ENCODE results near the gene CTAG2.

Gene CTAG2

GRCh38 chrX:154661170-154661569, 7.8 kb upstream of the CTAG2 start:
- TF ChIP-seq EZH2 (IDR thresholded peaks at IDR 0.05) (no peak), POLR2AphosphoS5 (IDR thresholded peaks at IDR 0.05; ENCODE audit: borderline replicate concordance, low read depth, low read length) (no peak), FOXP2 (optimal IDR thresholded peaks at IDR 0.05; ENCODE audit: control extremely low read depth, extremely low read length, insufficient read depth) (no peak)
- no peaks in the 10 kb centered on the region for H3K36me3 ChIP-seq (ENCODE audit: insufficient read depth, low read length)
- DNase-seq (ENCODE audit: low read depth, low spot score), result no peak

GRCh38 chrX:154660541-154660940, 7.2 kb upstream of the CTAG2 start:
- Histone ChIP-seq H3K9me3 (ENCODE audit: low read depth, low read length) (no peaks in the 10 kb centered on the region), H3K4me3 (no peak overlapping the region), H3K27ac (no peak overlapping the region), H3K9ac (ENCODE audit: insufficient read length) (no peak overlapping the region), H3K36me3 (ENCODE audit: insufficient read depth, low read length) (no peaks in the 10 kb centered on the region)
- no peak for DNase-seq (ENCODE audit: low read depth, low spot score)
- TF ChIP-seq FOXP2 (optimal IDR thresholded peaks at IDR 0.05; ENCODE audit: control extremely low read depth, extremely low read length, insufficient read depth), result no peak
- no peak for TF ChIP-seq EZH2 (IDR thresholded peaks at IDR 0.05)
- no peak for TF ChIP-seq POLR2AphosphoS5 (IDR thresholded peaks at IDR 0.05; ENCODE audit: borderline replicate concordance, low read depth, low read length)

More at GRCh38 chrX:154661170-154661569, 7.8 kb upstream of the CTAG2 start:
- H3K4me3 ChIP-seq, result no peak overlapping the region
- H3K9ac ChIP-seq (ENCODE audit: insufficient read length), result no peak overlapping the region
- no peak overlapping the region for H3K27ac ChIP-seq
- H3K9me3 ChIP-seq (ENCODE audit: low read depth, low read length), result no peaks in the 10 kb centered on the region

- Histone ChIP-seq H3K9ac (ENCODE audit: insufficient read length) (no peak overlapping the region), H3K27ac (no peak overlapping the region), H3K36me3 (ENCODE audit: insufficient read depth, low read length) (no peaks in the 10 kb centered on the region), H3K9me3 (ENCODE audit: low read depth, low read length) (no peaks in the 10 kb centered on the region), H3K4me3 (no peak overlapping the region)
- TF ChIP-seq POLR2AphosphoS5 (IDR thresholded peaks at IDR 0.05; ENCODE audit: borderline replicate concordance, low read depth, low read length) (no peak), FOXP2 (optimal IDR thresholded peaks at IDR 0.05; ENCODE audit: control extremely low read depth, extremely low read length, insufficient read depth) (no peak), EZH2 (IDR thresholded peaks at IDR 0.05) (no peak)
- DNase-seq (ENCODE audit: low read depth, low spot score), result no peak
Observed at GRCh38 chrX:154658957-154659356, 5.6 kb upstream of the CTAG2 start.

- Histone ChIP-seq H3K36me3 (ENCODE audit: insufficient read depth, low read length) (no peaks in the 10 kb centered on the region), H3K4me3 (no peak overlapping the region), H3K9ac (ENCODE audit: insufficient read length) (no peak overlapping the region), H3K9me3 (ENCODE audit: low read depth, low read length) (no peaks in the 10 kb centered on the region), H3K27ac (no peak overlapping the region)
- TF ChIP-seq FOXP2 (optimal IDR thresholded peaks at IDR 0.05; ENCODE audit: control extremely low read depth, extremely low read length, insufficient read depth) (no peak), POLR2AphosphoS5 (IDR thresholded peaks at IDR 0.05; ENCODE audit: borderline replicate concordance, low read depth, low read length) (no peak), EZH2 (IDR thresholded peaks at IDR 0.05) (no peak)
- DNase-seq (ENCODE audit: low read depth, low spot score), result no peak
Observed at GRCh38 chrX:154658187-154658586, 4.8 kb upstream of the CTAG2 start.

- H3K4me3 ChIP-seq, result no peak overlapping the region
- TF ChIP-seq EZH2 (IDR thresholded peaks at IDR 0.05), result no peak
- TF ChIP-seq POLR2AphosphoS5 (IDR thresholded peaks at IDR 0.05; ENCODE audit: borderline replicate concordance, low read depth, low read length), result no peak
- TF ChIP-seq FOXP2 (optimal IDR thresholded peaks at IDR 0.05; ENCODE audit: control extremely low read depth, extremely low read length, insufficient read depth), result no peak
- no peak for DNase-seq (ENCODE audit: low read depth, low spot score)
- no peaks in the 10 kb centered on the region for H3K36me3 ChIP-seq (ENCODE audit: insufficient read depth, low read length)
- H3K27ac ChIP-seq, result no peak overlapping the region
- H3K9ac ChIP-seq (ENCODE audit: insufficient read length), result no peak overlapping the region
- no peaks in the 10 kb centered on the region for H3K9me3 ChIP-seq (ENCODE audit: low read depth, low read length)
Observed at GRCh38 chrX:154657226-154657805, 3.9 kb upstream of the CTAG2 start.

GRCh38 chrX:154655786-154656185, 2.4 kb upstream of the CTAG2 start:
- Histone ChIP-seq H3K4me3 (no peak overlapping the region), H3K27ac (no peak overlapping the region), H3K9ac (ENCODE audit: insufficient read length) (no peak overlapping the region), H3K9me3 (ENCODE audit: low read depth, low read length) (no peaks in the 10 kb centered on the region), H3K36me3 (ENCODE audit: insufficient read depth, low read length) (no peaks in the 10 kb centered on the region)
- no peak for TF ChIP-seq POLR2AphosphoS5 (IDR thresholded peaks at IDR 0.05; ENCODE audit: borderline replicate concordance, low read depth, low read length)
- no peak for TF ChIP-seq FOXP2 (optimal IDR thresholded peaks at IDR 0.05; ENCODE audit: control extremely low read depth, extremely low read length, insufficient read depth)
- no peak for TF ChIP-seq EZH2 (IDR thresholded peaks at IDR 0.05)
- no peak for DNase-seq (ENCODE audit: low read depth, low spot score)

- TF ChIP-seq EZH2 (IDR thresholded peaks at IDR 0.05), result no peak
- TF ChIP-seq POLR2AphosphoS5 (IDR thresholded peaks at IDR 0.05; ENCODE audit: borderline replicate concordance, low read depth, low read length), result no peak
- no peak for TF ChIP-seq FOXP2 (optimal IDR thresholded peaks at IDR 0.05; ENCODE audit: control extremely low read depth, extremely low read length, insufficient read depth)
- no peak overlapping the region for H3K27ac ChIP-seq
- H3K9ac ChIP-seq (ENCODE audit: insufficient read length), result no peak overlapping the region
- no peak overlapping the region for H3K4me3 ChIP-seq
- H3K36me3 ChIP-seq (ENCODE audit: insufficient read depth, low read length), result no peaks in the 10 kb centered on the region
- no peak for DNase-seq (ENCODE audit: low read depth, low spot score)
- H3K9me3 ChIP-seq (ENCODE audit: low read depth, low read length), result no peaks in the 10 kb centered on the region
Observed at GRCh38 chrX:154655346-154655745, 2.0 kb upstream of the CTAG2 start.

- no peak for DNase-seq (ENCODE audit: low read depth, low spot score)
- no peak overlapping the region for H3K27ac ChIP-seq
- H3K4me3 ChIP-seq, result no peak overlapping the region
- H3K36me3 ChIP-seq (ENCODE audit: insufficient read depth, low read length), result no peaks in the 10 kb centered on the region
- TF ChIP-seq EZH2 (IDR thresholded peaks at IDR 0.05) (no peak), POLR2AphosphoS5 (IDR thresholded peaks at IDR 0.05; ENCODE audit: borderline replicate concordance, low read depth, low read length) (no peak), FOXP2 (optimal IDR thresholded peaks at IDR 0.05; ENCODE audit: control extremely low read depth, extremely low read length, insufficient read depth) (no peak)
- H3K9me3 ChIP-seq (ENCODE audit: low read depth, low read length), result no peaks in the 10 kb centered on the region
- H3K9ac ChIP-seq (ENCODE audit: insufficient read length), result no peak overlapping the region
Observed at GRCh38 chrX:154654925-154655324, 1.5 kb upstream of the CTAG2 start.

- TF ChIP-seq EZH2 (IDR thresholded peaks at IDR 0.05), result no peak
- no peak for TF ChIP-seq POLR2AphosphoS5 (IDR thresholded peaks at IDR 0.05; ENCODE audit: borderline replicate concordance, low read depth, low read length)
- TF ChIP-seq FOXP2 (optimal IDR thresholded peaks at IDR 0.05; ENCODE audit: control extremely low read depth, extremely low read length, insufficient read depth), result no peak
- Histone ChIP-seq H3K27ac (no peak overlapping the region), H3K4me3 (no peak overlapping the region), H3K36me3 (ENCODE audit: insufficient read depth, low read length) (no peaks in the 10 kb centered on the region), H3K9me3 (ENCODE audit: low read depth, low read length) (no peaks in the 10 kb centered on the region), H3K9ac (ENCODE audit: insufficient read length) (no peak overlapping the region)
- DNase-seq (ENCODE audit: low read depth, low spot score), result no peak
Observed at GRCh38 chrX:154654372-154654771, 993 bp upstream of the CTAG2 start.
